A549 (cell line): ENCODE measurements around the gene RAPGEF3.

ENCODE experiments used
- CBX8 ChIP-seq: fragments of 200-600 bp; sonication (generic); IDR thresholded peaks from 2 replicates; pipeline ENCODE4 v1.6.1; 2016
- CHD2 ChIP-seq: fragments of 150-350 bp; IDR thresholded peaks from 2 replicates; pipeline ENCODE4 v1.6.1; 2014; ENCODE audit warnings: low read length; ENCODE audit not compliant: partially characterized antibody
- CTCF ChIP-seq: fragments of >200 bp; sonication (Bioruptor Twin); formaldehyde crosslinking; IDR thresholded peaks from 3 replicates; pipeline ENCODE4 v1.5.1; 2016
- GATA3 ChIP-seq: IDR thresholded peaks from 2 replicates; pipeline ENCODE4 v1.6.1; 2012; ENCODE audit warnings: borderline replicate concordance
- HMGXB4 ChIP-seq: fragments of 250-450 bp; sonication (Bioruptor Pico); IDR thresholded peaks from 2 replicates; pipeline ENCODE4 v1.5.0; 2021; ENCODE audit warnings: mild to moderate bottlenecking, moderate library complexity, borderline replicate concordance
- POLR2A ChIP-seq: IDR thresholded peaks from 2 replicates; pipeline ENCODE4 v1.6.1; 2012; ENCODE audit warnings: mild to moderate bottlenecking, low read length
- RCOR1 ChIP-seq: fragments of 150-350 bp; IDR thresholded peaks from 2 replicates; pipeline ENCODE4 v1.6.1; 2014; ENCODE audit warnings: antibody characterized with exemption, low read length, low read depth
- RNF2 ChIP-seq: fragments of 200-600 bp; sonication (generic); IDR thresholded peaks from 2 replicates; pipeline ENCODE4 v1.6.1; 2016; ENCODE audit warnings: low read depth, mild to moderate bottlenecking, antibody characterized with exemption, moderate library complexity, borderline replicate concordance
- USF2 ChIP-seq: fragments of 450-650 bp; IDR thresholded peaks from 2 replicates; pipeline ENCODE4 v1.6.1; 2014; ENCODE audit warnings: antibody characterized with exemption
- ZSCAN20 ChIP-seq: fragments of 250-450 bp; sonication (Bioruptor Pico); IDR thresholded peaks from 2 replicates; pipeline ENCODE4 v1.8.0; 2022; ENCODE audit warnings: mild to moderate bottlenecking, moderate library complexity

GRCh38 chr12:47732504-47732903 lies 26.2 kb downstream of the RAPGEF3 start:
- no peak for TF ChIP-seq CHD2
- no peak for TF ChIP-seq ZSCAN20
- no peak for TF ChIP-seq CTCF
- no peak for TF ChIP-seq HMGXB4 (CRISPR knock-in tag)
- no peak for TF ChIP-seq POLR2A
- no peak for TF ChIP-seq USF2
- no peak for TF ChIP-seq RNF2
- TF ChIP-seq GATA3: no peak
- no peak for TF ChIP-seq RCOR1
- TF ChIP-seq CBX8: no peak
